Stimulated activated CD8-positive, alpha-beta memory T cell treated with anti-CD3 and anti-CD28 coated beads, Interleukin-7, amount 100 ng/mL, for 4 hours (primary cell): ENCODE results near the gene APOC4.
A peak's percentile ranks its signal among the peaks of the same experiment; 100 is the strongest.
"Not testable (repeated sequence)": the region's sequence is repeated elsewhere in the genome, so short reads cannot be mapped to it uniquely, and the experiment has no call there.

Experiments
- DNase-seq, 2 donors: peaks; one replicate each; pipeline ENCODE4 v3.0.0-alpha.2; 2020; ENCODE audit warnings: low read depth in 2 of 2

APOC4 gene

DNA sequence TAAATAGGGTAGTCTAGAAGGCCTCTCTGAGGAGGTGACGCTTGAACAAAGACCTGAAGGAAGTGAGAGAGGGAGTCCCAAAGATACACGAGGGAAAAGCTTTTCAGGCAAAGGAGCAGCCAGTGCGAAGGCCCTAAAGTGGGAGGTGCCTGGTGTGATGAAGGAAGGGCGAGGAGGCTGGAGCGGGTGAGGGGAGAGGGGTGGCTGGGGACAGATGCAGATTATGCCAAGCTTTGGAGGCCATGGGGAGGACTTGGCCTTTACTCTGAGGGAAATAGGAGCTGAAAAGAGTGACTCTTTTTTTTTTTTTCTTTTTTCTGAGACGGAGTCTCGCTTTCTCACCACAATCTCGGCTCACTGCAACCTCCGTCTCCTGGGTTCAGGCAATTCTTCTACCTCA is 16.1 kb downstream of the APOC4 start:
- no peak for DNase-seq

DNA sequence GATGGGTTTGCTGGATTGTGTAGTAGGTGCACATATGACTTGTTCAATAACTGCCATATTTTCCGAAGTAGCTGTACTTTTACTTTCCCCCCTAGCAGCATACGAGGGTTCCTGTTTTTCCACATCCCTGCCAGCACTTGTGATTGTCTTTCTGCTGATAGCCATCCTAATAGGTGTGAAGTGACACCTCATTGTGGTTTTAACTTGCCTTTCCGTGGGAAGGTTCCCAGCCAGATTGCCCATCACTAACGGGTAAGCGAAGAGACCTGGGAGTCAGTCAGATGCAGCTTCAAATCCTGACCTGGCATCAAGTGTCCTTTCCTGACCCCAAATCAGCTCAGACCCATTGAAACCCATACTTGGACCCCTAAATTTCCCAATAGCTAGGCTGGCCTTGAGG is 17.7 kb downstream of the APOC4 start:
- no peak for DNase-seq

DNA sequence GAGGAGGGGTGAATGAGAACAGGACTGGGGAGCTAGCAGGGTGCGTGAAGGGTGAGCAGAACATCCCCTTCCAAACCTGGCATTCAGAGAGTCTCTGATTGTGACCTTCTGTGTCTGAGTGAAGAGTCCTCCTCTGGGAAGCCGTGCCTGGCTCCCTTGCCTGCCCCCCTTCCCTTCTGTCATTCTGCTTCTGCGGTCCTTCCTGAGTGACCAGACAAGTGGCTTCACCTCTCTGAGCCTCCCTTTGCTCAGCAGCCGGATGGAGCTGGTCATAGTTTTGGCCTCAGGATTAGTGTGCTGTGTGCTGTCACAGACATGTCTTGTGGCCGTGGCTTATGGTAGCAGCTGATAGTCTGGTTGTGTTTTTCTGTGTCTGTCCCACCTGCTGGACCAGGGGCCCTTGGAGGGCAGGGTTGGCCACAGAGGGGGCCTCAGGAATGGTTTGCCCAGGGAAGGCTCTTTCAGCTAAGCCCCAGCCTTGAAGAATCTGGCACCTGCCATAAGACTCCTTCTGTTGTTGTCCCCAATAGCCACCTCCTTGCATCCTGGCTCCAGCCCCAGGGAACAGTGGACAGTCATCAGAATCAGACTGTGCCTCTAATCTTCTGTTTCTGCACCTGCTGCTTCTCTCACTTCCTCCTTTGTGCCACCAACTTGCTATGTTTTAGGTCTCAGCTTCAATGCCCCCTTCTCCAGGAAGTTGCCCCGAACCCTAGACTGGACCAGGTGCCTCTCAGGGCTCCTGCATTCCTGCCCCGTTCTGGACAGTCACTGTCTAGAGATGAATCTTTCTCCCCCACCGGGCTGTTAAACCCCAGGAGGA is 19.1 kb downstream of the APOC4 start:
- no peak for DNase-seq

DNA sequence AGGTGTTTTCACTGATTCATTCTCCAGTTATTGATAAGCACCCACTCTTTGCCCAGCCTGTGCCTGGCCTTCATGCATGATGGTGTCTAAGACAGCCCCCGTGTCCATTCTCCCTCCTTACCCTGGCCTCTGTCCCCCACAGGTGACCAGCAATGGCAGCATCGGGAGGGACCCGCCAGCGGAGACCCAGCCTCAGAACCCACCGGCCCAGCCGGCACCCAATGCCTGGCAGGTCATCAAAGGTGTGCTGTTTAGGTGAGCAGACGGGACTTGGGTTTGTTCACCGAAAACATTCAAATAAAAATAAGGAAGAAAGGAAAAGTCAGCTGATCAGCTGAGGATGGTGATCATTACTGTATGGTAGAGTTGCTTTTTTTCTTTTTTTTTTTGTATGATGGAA is 19.8 kb downstream of the APOC4 start:
- no peak for DNase-seq

DNA sequence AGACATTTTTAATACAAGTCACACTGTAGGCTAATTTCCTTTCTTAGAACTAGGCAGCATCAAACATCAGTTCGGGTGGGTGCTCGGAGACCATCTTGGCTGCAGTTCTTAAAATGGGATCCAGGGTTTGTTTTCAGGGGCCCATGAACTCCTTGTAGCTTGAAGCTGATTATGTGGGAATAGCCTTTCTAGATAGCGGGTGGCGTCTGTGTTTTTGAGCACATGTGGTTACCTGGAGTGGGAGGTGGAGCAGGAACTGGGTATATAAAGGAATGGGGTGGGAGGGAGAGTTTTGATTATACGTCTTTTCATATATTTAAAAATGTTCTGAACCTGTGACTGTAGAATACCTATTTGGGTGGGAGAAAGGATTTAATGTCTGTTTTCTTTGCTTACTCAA is 26.1 kb downstream of the APOC4 start:
- no peak for DNase-seq

DNA sequence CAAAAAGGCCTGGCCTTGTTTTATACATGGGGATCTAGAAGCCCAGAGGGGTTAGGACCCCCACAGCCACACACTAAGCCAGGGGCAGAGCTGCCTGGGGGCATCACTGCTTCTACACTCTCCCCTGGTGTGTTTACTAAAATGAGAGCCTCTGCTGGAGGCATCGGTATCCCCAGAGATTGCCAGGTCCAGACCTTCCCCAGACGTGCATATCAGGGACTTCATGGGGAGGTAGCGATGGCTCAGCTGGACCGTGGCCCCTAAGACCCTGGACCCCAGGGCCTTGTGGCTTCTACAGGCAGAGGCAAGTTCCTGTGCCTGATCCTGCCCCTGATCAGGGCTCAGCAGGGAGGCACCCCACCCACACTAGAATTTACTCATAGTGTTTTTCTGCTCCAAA is 26.6 kb downstream of the APOC4 start:
- DNase-seq, result no peak

DNA sequence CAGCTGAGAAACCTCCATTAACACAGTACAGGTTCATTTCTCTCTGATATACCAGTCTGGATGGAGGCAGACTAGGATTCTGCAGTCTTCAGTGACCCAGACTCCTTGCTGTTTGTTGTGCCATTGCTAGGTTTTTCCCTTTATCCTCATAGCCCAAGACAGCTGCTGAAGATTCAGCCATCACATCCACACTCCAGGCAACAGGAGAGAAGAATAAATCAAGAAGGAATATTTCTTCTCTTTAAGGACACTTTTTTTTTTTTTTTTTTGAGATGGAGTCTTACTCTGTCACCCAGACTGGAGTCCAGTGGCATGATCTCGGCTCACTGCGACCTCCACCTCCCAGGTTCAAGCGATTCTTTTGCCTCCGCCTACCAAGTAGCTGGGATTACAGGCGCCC is 27.4 kb downstream of the APOC4 start:
- DNase-seq, result no peak

DNA sequence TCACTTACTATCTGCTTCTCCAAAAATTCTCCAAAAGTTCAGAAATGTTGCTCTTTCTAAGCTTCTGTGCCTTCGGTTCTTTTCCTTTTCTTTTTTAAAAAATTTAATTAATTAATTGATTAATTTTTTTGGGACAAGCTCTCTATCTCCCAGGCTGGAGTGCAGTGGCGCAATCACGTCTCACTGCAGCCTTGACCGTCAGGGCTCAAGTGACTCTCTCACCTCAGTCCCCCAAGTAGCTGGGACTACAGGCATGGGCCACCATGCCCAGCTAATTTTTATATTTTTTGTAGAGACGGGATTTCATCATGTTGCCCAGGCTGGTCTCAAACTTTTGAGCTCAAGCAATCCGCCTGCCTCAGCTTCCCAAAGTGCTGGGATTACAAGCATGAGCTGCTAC is 29.4 kb downstream of the APOC4 start:
- DNase-seq, result not testable (repeated sequence)

DNA sequence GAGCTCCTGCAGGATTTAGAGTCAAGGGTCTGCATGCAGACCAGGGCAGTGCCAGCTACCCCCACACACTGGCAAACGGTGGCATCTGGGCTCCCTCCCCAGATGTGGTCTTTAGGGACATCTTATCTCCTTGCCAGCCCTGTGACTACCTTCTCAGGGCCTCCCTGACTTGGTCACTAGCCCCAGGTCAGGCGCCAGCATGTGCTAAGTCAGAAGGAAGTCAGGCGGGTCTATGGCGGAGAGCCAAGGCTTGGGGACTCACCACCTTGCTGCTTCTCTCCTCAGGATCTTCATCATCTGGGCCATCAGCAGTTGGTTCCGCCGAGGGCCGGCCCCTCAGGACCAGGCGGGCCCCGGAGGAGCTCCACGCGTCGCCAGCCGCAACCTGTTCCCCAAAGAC is 30.8 kb downstream of the APOC4 start:
- no peak for DNase-seq

DNA sequence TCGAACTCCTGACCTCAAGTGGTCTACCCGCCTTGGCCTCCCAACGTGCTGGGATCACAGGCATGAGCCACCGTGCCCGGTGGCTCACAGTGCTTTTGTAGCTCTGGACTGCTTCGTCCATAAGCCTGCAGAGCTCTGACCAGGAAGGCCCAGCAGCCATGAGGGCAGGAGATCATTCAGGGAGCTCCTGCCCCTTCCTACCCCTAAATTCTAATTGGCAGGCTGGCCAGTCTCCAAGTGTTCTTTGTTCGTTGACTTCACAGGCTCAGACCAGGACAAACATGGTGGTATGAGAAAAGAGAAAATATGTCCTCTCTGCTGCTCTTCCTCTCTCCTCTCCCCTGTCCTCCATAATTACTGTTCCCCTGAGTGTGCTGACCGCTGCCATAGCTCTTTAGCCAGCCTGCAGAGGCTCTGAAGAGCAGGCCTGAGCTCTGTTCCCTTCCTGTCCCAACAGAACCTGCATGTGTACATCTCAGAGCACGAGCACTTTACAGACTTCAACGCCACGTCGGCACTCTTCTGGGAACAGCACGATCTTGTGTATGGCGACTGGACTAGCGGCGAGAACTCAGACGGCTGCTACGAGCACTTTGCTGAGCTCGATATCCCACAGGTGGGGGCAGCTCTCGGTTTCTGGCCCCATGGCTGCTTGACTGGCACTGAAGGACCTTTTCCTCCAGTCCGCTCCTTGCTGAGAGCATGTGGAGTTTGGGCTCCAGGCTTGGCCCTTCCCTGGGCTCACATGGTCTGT is 32.1 kb downstream of the APOC4 start:
- no peak for DNase-seq

DNA sequence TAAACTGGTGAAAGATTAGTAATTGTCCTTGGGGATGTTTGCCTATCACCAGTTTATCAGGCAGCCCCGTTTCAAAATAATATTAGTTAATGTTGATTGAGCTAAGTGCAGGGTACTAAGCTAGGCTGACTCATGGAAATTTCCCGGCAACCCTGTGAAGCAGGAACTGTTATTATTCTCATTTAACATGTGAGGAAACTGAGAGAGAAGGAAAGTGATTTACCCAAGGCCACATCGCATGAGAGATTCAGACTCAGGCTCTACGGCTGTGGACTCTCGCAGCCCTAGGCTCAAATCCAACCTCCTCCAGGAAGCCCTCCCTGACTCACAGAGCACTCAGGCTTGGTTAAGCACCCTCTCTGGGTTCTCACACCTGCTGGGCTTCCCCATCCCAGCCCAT is 32.8 kb downstream of the APOC4 start:
- DNase-seq, result no peak

DNA sequence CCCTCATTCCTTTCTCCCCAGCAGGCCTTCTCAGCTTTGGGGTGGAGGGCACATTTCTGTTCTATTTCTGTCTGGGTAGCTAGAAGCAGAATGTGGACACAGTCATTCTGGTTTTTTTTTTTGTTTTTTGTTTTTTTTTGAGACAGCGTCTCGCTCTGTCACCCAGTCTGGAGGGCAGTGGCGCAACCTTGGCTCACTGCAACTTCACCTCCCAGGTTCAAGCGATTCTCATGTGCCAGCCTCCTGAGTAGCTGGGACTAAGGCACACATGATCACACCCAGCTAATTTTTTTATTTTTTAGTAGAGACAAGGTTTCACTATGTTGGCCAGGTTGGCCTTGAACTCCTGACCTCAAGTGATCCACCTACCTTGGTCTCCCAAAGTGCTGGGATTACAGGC is 33.4 kb downstream of the APOC4 start:
- DNase-seq, result no peak

DNA sequence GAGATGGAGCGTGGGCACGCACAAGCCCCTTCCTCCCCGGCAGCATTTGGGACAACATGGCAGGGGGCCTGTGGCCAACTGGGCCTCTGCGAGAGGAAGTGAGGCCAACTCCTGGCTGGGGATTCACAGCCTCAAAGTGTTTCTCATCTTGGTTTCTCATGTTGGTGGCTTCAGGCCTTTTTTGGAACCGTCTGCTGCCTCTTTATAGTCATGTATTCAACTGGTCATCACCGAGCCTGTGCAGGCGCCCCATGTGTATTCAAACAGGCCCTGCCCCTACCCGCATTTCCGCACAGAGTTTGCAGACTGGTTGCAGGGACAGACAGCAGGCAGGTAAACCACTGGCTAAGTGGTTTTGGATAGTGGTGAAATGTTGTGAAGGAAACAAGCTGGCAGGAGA is 42.0 kb downstream of the APOC4 start:
- no peak for DNase-seq

DNA sequence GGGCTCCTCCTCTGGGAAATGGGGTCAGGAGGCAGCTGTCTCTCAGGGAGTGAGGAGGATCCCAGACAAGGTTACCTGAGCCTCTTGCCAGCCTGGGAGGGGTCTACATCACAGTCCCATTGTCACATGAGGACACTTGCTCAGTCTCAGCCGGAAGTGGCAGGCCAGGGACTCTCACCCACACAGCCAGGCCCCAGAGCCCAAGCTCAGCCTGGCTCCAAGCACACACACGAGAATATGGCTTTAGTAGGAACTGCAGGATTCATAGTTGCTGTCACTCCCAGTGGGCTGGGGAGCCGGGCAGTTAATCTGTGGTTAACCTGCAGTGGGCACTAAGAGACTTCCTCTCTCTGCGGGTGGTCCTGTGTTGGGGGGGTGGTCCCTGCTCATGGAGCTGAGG is 43.4 kb downstream of the APOC4 start:
- DNase-seq, result no peak

DNA sequence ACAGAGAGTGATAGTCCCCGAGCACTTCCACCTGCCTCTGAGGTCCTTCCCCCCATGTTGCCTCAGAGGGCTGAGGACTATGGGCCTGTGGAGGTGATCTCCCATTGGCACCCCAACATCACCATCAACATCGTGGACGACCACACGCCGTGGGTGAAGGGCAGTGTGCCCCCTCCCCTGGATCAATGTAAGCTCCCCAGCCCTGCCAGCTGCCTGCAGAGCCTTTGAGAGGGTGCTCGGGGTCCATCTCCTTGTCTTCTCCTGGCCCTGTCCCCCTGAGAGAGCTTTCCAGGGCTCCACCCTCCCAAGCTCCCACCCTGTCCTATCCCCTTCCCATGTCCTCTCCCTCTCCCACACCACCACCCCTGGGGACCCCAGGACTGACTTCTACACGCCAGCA is 44.4 kb downstream of the APOC4 start:
- DNase-seq, result no peak

DNA sequence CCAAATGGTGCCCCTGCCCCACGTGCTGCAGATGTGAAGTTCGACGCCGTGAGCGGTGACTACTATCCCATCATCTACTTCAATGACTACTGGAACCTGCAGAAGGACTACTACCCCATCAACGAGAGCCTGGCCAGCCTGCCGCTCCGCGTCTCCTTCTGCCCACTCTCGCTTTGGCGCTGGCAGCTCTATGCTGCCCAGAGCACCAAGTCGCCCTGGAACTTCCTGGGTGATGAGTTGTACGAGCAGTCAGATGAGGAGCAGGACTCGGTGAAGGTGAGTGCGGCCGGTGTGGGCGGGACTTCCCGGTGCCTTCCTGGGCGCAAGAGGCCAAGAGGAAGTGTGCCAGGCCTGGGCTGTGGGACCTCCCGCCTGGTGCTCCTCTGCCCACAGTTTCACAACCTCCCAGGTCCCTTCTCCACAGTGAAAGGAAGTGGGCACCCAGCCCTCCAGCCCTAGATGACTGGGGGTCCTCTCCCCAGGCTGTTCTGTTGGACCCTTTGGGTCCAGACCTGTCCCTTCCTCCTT is 45.2 kb downstream of the APOC4 start:
- DNase-seq, result no peak

DNA sequence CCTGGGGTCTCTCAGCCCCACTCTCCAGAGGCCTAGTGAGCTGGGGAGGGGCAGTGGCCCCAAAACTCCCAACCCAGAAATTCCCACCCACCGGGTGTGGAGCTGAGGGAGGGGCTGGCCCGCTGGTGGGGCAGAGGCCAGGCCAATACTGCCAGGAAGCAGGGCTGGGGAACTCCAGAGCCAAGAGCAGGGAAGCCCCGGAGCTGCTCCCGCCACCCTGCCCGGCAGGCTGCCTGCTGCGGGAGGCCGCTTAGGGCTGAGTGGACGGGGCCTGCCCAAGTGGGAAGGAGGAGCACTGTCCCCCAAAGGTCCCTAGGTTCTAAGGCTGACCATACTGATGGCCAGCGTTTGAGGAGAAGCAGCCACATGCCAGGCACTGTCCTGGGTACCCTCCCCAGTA is 46.2 kb downstream of the APOC4 start:
- DNase-seq, result no peak

DNA sequence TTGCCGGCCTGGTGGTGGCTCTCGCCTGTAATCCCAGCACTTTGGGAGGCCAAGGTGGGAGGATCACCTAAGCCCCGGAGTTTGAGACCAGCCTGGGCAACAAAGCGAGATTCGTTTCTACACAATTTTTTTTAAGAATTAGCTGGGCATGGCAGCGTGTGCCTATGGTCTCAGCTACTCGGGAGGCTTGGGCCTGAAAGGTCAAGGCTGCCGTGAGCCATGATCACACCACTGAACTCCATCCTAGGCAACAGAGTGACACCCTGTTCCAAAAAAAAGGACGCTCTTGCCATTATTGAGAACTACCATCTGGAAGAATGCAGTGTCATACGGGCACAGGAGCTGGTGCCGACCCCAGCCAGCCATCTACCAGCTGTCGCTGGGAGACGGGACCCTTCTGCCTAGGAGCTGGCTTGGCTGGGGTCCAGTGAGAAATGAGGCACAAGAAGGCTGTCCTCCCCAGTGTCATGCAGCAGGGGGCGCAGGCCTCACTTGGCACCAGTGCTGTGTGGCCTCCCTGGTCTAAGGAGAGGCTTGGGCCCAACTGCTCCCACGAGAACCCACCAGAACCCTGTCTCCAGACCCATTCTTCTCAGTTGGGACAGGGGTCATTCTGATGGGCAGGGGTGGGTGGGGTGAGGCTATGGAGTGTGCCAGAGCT is 47.0 kb downstream of the APOC4 start:
- DNase-seq, result peak; percentile 24 to 43

DNA sequence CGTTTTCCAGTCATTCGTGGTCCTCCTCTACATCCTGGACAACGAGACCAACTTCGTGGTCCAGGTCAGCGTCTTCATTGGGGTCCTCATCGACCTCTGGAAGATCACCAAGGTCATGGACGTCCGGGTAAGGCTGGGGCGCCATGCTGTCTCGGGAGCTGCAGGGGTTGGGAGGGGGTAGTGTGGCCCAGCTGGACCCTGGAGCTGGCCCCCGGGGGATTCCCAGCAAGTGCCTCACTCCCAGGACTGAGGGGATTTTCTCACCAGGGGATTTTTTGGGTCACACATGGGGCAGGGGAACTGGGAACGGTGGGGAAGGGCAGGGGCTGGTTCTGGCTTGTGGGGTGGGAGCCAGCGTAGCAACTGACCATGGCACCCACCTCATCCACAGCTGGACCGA is 48.4 kb downstream of the APOC4 start:
- no peak for DNase-seq

DNA sequence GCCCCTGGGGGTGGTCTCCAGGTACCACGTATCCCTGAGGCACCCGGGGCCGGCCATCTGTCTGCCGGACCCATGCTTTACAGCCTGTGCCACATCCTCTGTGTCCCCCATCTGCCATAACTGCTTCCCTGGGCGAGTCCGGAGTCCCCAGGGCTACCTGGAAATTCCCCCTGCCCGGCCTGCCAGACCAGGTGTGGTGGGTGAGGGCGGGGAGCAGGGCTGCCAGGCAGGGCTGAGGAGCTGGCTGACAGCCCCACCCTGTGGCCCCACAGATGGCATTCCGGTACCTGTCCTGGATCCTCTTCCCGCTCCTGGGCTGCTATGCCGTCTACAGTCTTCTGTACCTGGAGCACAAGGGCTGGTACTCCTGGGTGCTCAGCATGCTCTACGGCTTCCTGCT is 48.9 kb downstream of the APOC4 start:
- DNase-seq, result no peak

DNA sequence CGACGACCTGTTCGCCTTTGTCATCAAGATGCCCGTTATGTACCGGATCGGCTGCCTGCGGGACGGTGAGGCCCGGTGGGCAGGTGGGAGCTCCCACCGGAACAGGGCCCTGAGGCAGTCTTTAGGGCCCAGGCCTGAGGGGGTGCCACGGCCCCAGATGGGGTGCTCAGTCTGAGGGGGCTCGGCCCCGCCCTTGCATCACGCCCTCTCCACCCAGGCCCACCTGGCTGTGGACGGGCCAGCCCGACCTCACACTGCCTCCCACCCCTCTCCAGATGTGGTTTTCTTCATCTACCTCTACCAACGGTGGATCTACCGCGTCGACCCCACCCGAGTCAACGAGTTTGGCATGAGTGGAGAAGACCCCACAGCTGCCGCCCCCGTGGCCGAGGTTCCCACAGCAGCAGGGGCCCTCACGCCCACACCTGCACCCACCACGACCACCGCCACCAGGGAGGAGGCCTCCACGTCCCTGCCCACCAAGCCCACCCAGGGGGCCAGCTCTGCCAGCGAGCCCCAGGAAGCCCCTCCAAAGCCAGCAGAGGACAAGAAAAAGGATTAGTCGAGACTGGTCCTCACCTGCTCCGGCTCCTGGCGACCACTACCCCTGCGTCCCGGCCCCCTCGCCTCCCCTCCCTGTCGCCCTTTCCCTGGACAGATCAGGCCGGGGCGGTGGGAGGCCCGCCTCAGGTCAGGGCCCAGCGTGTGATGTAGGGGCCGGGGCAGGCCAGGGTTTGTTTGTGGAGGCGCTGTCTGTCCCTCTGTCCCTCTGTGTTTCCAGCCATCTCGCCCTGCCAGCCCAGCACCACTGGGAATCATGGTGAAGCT is 50.5 kb downstream of the APOC4 start:
- no peak for DNase-seq

DNA sequence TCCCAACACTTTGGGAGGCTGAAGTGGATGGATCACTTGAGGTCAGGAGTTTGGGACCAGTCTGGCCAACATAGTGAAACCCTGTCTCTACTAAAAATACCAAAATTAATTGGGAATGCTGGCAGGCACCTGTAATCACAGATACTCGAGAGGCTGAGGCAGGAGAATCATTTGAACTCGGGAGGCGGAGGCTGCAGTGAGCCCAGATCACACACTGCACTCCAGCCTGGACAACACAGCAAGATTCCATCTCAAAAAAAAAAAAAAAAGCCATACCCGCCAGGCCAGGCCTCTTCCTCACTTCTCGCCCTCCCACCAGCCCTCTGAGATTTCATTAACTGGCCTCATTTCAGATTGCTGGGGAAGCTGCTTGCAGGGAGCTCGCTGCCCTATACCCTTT is 51.5 kb downstream of the APOC4 start:
- no peak for DNase-seq
